ENCODE measurements around the gene STON2.

DNA sequence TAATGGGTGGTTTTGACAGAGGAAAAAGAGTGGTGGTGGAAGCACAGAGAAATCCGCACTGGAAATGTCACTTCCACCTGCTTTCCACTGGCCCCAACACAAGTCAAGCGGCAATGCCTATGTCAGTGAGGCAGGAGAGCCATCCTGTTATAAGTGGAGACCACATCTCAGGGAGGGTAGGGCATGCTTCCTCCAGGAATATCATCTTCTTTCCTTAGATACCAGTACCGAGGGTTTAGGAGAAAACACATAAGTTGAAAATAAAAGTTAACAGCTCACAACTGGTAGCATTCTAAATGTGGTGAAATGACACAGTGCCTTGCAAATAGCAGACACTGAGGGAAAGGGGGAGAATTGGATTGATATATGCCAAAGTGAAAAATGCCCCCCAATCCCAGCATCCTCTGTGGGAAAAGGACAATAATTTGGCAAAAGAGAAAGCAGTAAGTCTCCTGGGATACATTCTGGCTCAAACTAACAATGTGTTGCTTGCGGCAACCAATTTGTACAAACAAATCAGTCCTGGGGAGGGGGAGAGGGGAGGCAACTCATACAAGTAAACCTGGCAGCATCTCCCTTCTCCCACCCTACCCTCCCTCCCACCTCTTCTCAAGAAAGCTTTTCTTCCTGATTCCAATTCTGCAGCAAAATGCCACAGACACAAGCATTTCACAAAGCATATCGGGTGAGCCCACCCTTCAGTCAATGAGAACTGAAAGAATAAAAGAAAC, 57.1 kb downstream of the STON2 start:
- TF ChIP-seq SNAI1 (CRISPR knock-in tag; IDR thresholded peaks at IDR 0.05; ENCODE audit: borderline replicate concordance) (no peak), ZNF556 (CRISPR knock-in tag; IDR thresholded peaks at IDR 0.05; ENCODE audit: borderline replicate concordance) (no peak), SP1 (IDR thresholded peaks at IDR 0.05) (no peak), SP1 (CRISPR knock-in tag; IDR thresholded peaks at IDR 0.05) (no peak), POLR2A (IDR thresholded peaks at IDR 0.05; ENCODE audit: insufficient read depth in 1 of 2, low read depth in 2 of 2, low read length in 2 of 2) (no peak), RAD21 (CRISPR knock-in tag; IDR thresholded peaks at IDR 0.05) (no peak)
